Activated T-helper 1 cell treated with anti-CD3 and anti-CD28 coated beads, Interleukin-12 subunit alpha, Interleukin-12 subunit beta, Interleukin-2, Interleukin-4 antibody, amounts not matched to agents 30 ng/mL and 10 ng/mL and 1 ng/mL, durations not matched to agents 14 hours and 24 hours and 36 hours (primary cell): Measurements from ENCODE around the gene UPK1A. TPM values are rescaled to one million over a fixed set of nuclear protein-coding genes. Genes with fewer than 3 reads are reported as not detected.
"Not testable (repeated sequence)": the region's sequence is repeated elsewhere in the genome, so short reads cannot be mapped to it uniquely, and the experiment has no call there.

Experiments used
- DNase-seq: peaks from one replicate; pipeline ENCODE4 v3.0.0; 2021; ENCODE audit warnings: low spot score
- H3K27ac Mint-ChIP-seq: one replicate; pipeline ENCODE4 v1.8.0; 2021; ENCODE audit warnings: mild to moderate bottlenecking, mixed read lengths
- H3K27me3 Mint-ChIP-seq: one replicate; pipeline ENCODE4 v1.8.0; 2022; ENCODE audit warnings: mild to moderate bottlenecking, moderate library complexity, mixed read lengths; ENCODE audit not compliant: insufficient read depth
- H3K36me3 Mint-ChIP-seq: one replicate; pipeline ENCODE4 v1.8.0; 2021; ENCODE audit warnings: low read depth, mixed read lengths
- H3K4me1 Mint-ChIP-seq: one replicate; pipeline ENCODE4 v1.8.0; 2021; ENCODE audit warnings: low read depth, mixed read lengths
- H3K4me3 Mint-ChIP-seq: one replicate; pipeline ENCODE4 v1.8.0; 2021; ENCODE audit warnings: mild to moderate bottlenecking, moderate library complexity, mixed read lengths
- H3K9me3 Mint-ChIP-seq: one replicate; pipeline ENCODE4 v1.8.0; 2021; ENCODE audit warnings: mixed read lengths
- intact Hi-C: fragments of 100-400 bp; cut with micrococcal nuclease; formaldehyde crosslinking; loops from one replicate; pipeline ENCODE4 v1.15.1; 2024
- total RNA-seq: library from RNA; stranded (reverse); gene quantifications from 2 replicates; pipeline ENCODE4 v1.2.3, GENCODE V29; 2022

Gene UPK1A
- total RNA-seq, 1 donor from 2014 or later, result 0.41 TPM

DNA sequence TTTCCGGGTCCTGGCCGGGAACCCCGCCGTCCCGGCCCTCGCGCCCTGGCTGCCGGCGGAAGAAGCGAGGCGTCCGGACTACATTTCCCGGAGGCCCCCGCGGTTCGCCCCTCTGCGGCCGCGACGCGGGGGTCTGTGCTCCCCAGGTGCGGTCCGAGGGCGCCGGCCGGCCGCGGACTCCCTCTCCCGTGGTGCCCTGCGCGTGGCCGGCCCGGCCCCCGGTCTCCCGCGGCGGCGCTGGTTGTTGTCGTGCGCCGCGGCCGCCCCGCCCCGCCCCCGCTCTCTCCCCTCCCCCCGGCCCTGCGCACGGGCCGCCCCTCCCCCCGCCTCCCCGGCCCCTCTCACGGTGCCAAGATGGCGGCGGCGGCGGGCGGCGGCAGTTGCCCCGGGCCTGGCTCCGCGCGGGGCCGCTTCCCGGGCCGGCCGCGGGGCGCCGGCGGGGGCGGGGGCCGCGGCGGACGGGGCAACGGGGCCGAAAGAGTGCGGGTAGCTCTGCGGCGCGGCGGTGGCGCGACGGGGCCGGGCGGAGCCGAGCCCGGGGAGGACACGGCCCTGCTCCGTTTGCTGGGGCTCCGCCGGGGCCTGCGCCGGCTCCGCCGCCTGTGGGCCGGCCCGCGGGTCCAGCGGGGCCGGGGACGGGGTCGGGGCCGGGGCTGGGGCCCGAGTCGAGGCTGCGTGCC lies 51.5 kb downstream of the UPK1A start, which contains the start of gene KMT2B:
Gene KMT2B, plus strand, starts transcription at position 339 of the 680 bp plus-strand sequence. Its CDS starts 16 bp downstream, at position 355.
- Mint-ChIP-seq H3K27ac (peak within 1 kb of the TSS; percentile 98), H3K4me1 (peaks cover 42% of the 10 kb centered on the region), H3K27me3 (no peaks in the 10 kb centered on the region), H3K36me3 (peaks cover 47% of the 10 kb centered on the region), H3K4me3 (peak within 1 kb of the TSS; percentile 99), H3K9me3 (no peaks in the 10 kb centered on the region)
- DNase-seq, result no peak
- intact Hi-C loops, result loop anchor here (1.0 to 5.0 kb wide), 15 partner anchors 16 to 397 kb away; partner anchors contain the start of genes ALKBH6, ARHGAP33, COX6B1 and NFKBID

DNA sequence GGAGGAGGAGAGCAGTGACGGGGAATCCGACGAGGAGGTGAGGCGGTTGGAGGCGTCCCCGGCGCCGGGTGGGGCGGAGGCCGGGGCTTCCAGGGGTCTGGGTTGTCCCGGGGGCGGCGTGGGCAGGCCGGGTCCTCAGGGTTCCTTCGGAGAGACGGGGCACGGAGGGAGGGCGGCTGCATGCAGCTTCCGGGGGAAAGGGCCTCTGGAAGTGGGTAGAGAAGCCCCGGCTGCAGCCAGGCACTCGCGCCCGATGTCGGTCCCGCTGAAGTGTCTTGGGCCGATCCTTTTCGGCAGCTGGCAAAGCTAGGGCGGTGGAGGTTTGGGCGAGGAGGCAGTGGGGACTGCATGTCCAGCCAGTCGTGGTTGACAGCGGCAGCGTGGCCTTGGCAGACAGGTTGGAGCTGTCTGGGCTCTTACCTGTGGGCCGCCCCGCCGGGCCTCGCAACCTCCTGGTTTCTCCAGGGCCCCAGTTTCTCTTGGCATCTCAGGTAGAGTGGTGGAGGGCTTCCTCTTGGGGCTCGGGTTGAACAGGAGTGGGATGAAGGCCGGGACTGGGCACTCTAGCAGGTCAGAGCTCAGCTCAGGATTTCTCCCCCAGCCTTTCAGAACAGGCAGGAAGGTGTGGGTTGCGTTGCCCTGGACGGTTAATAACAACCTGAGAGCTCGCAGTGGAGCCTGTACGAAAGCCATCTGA lies 52.2 kb downstream of the UPK1A start:
- Mint-ChIP-seq H3K9me3 (no peaks in the 10 kb centered on the region), H3K27ac (peak overlapping the region; percentile 93), H3K36me3 (peaks cover 49% of the 10 kb centered on the region), H3K4me3 (peak overlapping the region; percentile 95), H3K27me3 (no peaks in the 10 kb centered on the region), H3K4me1 (peaks cover 37% of the 10 kb centered on the region)
- peak; percentile 47 for DNase-seq
- intact Hi-C loops, result loop anchor here (5.0 kb wide), 2 partner anchors 171 to 294 kb away; partner anchors contain the start of genes ALKBH6 and TMEM147

DNA sequence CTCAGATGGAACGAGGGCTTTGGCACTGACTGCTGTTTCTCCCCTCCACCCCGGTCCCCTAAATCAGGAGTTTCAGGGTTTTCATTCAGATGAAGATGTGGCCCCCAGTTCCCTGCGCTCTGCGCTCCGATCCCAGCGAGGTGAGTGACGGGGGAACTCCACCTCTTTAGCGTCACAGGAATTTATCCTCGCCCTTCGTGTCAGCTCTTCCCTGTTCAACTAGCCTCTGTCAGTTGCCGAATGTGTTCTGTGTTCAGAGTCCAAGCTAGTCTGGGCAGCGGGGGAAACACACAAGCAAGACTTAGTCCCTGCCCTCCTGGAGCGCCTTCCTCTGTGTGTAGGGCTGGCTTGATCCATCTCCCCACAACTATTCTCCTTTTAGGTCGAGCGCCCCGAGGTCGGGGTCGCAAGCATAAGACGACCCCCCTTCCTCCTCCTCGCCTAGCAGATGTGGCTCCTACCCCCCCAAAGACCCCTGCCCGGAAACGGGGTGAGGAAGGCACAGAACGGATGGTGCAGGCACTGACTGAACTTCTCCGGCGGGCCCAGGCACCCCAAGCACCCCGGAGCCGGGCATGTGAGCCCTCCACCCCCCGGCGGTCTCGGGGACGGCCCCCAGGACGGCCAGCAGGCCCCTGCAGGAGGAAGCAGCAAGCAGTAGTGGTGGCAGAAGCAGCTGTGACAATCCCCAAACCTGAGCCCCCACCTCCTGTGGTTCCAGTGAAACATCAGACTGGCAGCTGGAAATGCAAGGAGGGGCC lies 53.3 kb downstream of the UPK1A start:
- peaks cover 46% of the 10 kb centered on the region for H3K36me3 Mint-ChIP-seq
- H3K4me3 Mint-ChIP-seq, result peak overlapping the region; percentile 95
- intact Hi-C loops, result loop anchor here (5.0 kb wide), 2 partner anchors 172 to 293 kb away; partner anchors contain the start of genes ALKBH6 and TMEM147
- H3K4me1 Mint-ChIP-seq, result peaks cover 26% of the 10 kb centered on the region
- H3K9me3 Mint-ChIP-seq, result no peaks in the 10 kb centered on the region
- peak overlapping the region; percentile 93 for H3K27ac Mint-ChIP-seq
- no peak for DNase-seq
- no peaks in the 10 kb centered on the region for H3K27me3 Mint-ChIP-seq

DNA sequence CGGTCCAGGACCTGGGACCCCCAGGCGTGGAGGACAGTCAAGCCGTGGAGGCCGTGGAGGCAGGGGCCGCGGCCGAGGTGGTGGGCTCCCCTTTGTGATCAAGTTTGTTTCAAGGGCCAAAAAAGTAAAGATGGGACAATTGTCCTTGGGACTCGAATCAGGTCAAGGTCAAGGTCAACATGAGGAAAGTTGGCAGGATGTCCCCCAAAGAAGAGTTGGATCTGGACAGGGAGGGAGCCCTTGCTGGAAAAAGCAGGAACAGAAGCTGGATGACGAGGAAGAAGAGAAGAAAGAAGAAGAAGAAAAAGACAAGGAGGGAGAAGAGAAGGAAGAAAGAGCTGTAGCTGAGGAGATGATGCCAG lies 53.8 kb downstream of the UPK1A start:
- Mint-ChIP-seq H3K27me3 (no peaks in the 10 kb centered on the region), H3K4me3 (peak overlapping the region; percentile 28), H3K4me1 (peaks cover 22% of the 10 kb centered on the region), H3K27ac (peak overlapping the region; percentile 21), H3K36me3 (peaks cover 47% of the 10 kb centered on the region), H3K9me3 (no peaks in the 10 kb centered on the region)
- intact Hi-C loops, result no loop called here
- no peak for DNase-seq

DNA sequence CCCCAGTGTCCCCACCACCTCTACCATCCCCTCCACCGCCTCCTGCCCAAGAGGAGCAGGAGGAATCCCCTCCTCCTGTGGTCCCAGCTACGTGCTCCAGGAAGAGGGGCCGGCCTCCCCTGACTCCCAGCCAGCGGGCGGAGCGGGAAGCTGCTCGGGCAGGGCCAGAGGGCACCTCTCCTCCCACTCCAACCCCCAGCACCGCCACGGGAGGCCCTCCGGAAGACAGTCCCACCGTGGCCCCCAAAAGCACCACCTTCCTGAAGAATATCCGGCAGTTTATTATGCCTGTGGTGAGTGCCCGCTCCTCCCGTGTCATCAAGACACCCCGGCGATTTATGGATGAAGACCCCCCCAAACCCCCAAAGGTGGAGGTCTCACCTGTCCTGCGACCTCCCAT lies 54.3 kb downstream of the UPK1A start:
- H3K36me3 Mint-ChIP-seq, result peaks cover 51% of the 10 kb centered on the region

DNA sequence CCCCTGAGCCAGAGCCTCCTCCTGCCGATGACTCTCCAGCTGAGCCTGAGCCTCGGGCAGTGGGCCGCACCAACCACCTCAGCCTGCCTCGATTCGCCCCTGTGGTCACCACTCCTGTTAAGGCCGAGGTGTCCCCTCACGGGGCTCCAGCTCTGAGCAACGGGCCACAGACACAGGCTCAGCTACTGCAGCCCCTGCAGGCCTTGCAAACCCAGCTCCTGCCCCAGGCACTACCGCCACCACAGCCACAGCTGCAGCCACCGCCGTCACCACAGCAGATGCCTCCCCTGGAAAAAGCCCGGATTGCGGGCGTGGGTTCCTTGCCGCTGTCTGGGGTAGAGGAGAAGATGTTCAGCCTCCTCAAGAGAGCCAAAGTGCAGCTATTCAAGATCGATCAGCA lies 55.1 kb downstream of the UPK1A start:
- intact Hi-C loops, result no loop called here
- DNase-seq, result no peak
- Mint-ChIP-seq H3K27ac (no peak overlapping the region), H3K9me3 (no peaks in the 10 kb centered on the region), H3K27me3 (no peaks in the 10 kb centered on the region), H3K4me3 (no peak overlapping the region), H3K4me1 (peaks cover 20% of the 10 kb centered on the region), H3K36me3 (peaks cover 55% of the 10 kb centered on the region)

More for the DNA sequence above, 54.3 kb downstream of the UPK1A start:
- intact Hi-C loops, result no loop called here
- DNase-seq, result no peak
- peaks cover 22% of the 10 kb centered on the region for H3K4me1 Mint-ChIP-seq
- H3K27ac Mint-ChIP-seq, result peak overlapping the region; percentile 29
- no peaks in the 10 kb centered on the region for H3K9me3 Mint-ChIP-seq
- no peak overlapping the region for H3K4me3 Mint-ChIP-seq
- no peaks in the 10 kb centered on the region for H3K27me3 Mint-ChIP-seq

DNA sequence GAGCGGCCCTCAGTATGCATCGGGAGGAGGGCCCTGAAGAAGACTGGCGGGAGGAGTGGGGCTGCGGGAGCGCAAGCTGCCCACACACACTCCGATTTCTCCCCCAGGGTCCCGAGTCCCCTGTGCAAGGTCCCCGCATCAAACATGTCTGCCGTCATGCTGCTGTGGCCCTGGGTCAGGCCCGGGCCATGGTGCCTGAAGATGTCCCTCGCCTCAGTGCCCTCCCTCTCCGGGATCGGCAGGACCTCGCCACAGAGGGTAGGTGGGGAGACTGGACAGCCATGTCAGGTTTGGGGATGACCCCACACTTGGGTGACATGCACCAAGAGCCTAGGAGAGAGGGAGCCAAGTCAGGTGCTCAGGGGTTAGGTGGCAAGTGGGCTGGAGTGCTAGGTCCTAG lies 56.1 kb downstream of the UPK1A start:
- H3K27me3 Mint-ChIP-seq, result no peaks in the 10 kb centered on the region
- no peaks in the 10 kb centered on the region for H3K9me3 Mint-ChIP-seq
- H3K4me1 Mint-ChIP-seq, result peaks cover 16% of the 10 kb centered on the region
- H3K27ac Mint-ChIP-seq, result no peak overlapping the region
- H3K4me3 Mint-ChIP-seq, result no peak overlapping the region
- intact Hi-C loops, result no loop called here
- no peak for DNase-seq
- peaks cover 57% of the 10 kb centered on the region for H3K36me3 Mint-ChIP-seq

DNA sequence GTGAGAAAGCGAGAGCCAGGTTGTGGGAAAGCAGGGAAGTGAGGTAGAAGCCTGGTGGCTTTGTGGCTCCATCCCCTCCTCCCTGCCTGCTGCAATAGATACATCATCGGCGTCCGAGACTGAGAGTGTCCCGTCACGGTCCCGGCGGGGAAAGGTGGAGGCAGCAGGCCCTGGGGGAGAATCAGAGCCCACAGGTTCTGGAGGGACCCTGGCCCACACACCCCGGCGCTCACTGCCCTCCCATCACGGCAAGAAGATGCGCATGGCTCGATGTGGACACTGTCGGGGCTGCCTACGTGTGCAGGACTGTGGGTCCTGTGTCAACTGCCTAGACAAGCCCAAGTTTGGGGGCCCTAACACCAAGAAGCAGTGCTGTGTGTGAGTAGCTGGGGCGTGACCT lies 56.6 kb downstream of the UPK1A start:
- H3K9me3 Mint-ChIP-seq, result no peaks in the 10 kb centered on the region
- H3K27ac Mint-ChIP-seq, result no peak overlapping the region
- H3K4me1 Mint-ChIP-seq, result peaks cover 16% of the 10 kb centered on the region
- peaks cover 58% of the 10 kb centered on the region for H3K36me3 Mint-ChIP-seq
- intact Hi-C loops, result no loop called here
- no peak for DNase-seq
- H3K27me3 Mint-ChIP-seq, result no peaks in the 10 kb centered on the region
- no peak overlapping the region for H3K4me3 Mint-ChIP-seq

DNA sequence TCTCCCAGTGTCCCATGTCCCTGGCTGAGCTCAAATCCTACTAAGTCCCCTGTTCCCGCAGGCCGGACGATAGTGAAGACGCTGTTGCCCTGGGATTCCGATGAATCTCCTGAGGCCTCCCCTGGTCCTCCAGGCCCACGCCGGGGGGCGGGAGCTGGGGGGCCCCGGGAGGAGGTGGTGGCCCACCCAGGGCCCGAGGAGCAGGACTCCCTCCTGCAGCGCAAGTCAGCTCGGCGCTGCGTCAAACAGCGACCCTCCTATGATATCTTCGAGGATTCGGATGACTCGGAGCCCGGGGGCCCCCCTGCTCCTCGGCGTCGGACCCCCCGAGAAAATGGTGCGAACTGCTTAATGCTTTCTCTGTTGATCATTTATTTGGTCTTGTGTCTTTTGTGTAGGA lies 57.4 kb downstream of the UPK1A start:
- Mint-ChIP-seq H3K9me3 (no peaks in the 10 kb centered on the region), H3K4me3 (no peak overlapping the region), H3K27me3 (no peaks in the 10 kb centered on the region), H3K36me3 (peaks cover 65% of the 10 kb centered on the region), H3K4me1 (peaks cover 15% of the 10 kb centered on the region), H3K27ac (no peak overlapping the region)
- DNase-seq, result no peak
- intact Hi-C loops, result no loop called here

DNA sequence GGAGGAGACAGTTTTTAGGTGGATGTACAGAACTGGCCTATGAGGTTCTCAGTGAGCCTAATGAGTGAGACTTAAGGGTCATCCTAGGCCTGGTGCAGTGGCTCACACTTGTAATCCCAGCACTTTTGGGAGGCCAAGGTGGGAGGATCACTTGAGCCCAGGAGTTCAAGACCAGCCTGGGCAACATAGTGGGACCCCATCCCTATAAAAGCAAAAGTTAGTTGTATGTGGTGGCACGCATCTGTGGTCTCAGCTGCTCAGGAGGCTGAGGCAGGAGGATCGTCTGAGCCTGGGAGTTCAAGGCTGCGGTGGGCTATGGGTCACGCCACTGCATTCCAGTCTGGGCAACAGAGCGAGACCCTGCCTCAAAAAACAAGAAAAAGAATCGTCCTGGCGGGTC lies 57.8 kb downstream of the UPK1A start:
- H3K9me3 Mint-ChIP-seq, H3K4me3 Mint-ChIP-seq, DNase-seq, intact Hi-C loops, H3K27me3 Mint-ChIP-seq, H3K27ac Mint-ChIP-seq: not testable (repeated sequence)
- Mint-ChIP-seq H3K4me1 (peaks cover 10% of the 10 kb centered on the region), H3K36me3 (peaks cover 68% of the 10 kb centered on the region)

DNA sequence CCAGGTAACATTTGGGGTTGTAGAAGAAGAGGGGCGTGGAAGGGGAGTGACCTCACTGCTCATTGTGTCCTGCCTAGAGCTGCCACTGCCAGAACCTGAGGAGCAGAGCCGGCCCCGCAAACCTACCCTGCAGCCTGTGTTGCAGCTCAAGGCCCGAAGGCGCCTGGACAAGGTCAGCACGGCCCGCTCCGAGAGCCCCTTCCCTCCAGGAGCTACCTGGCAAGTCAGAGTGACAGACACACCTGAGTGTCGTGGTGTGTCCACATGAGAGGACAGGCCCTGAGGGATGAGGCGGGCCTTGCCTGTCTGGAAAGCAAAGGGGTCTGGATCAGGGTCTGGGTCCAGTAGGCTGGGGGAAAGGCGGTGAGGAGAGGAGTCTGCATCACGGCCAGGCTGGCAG lies 58.2 kb downstream of the UPK1A start:
- no peak overlapping the region for H3K4me3 Mint-ChIP-seq
- H3K9me3 Mint-ChIP-seq, result no peaks in the 10 kb centered on the region
- H3K27me3 Mint-ChIP-seq, result no peaks in the 10 kb centered on the region
- intact Hi-C loops, result no loop called here
- no peak overlapping the region for H3K27ac Mint-ChIP-seq
- peaks cover 69% of the 10 kb centered on the region for H3K36me3 Mint-ChIP-seq
- DNase-seq, result no peak
- peaks cover 6% of the 10 kb centered on the region for H3K4me1 Mint-ChIP-seq

DNA sequence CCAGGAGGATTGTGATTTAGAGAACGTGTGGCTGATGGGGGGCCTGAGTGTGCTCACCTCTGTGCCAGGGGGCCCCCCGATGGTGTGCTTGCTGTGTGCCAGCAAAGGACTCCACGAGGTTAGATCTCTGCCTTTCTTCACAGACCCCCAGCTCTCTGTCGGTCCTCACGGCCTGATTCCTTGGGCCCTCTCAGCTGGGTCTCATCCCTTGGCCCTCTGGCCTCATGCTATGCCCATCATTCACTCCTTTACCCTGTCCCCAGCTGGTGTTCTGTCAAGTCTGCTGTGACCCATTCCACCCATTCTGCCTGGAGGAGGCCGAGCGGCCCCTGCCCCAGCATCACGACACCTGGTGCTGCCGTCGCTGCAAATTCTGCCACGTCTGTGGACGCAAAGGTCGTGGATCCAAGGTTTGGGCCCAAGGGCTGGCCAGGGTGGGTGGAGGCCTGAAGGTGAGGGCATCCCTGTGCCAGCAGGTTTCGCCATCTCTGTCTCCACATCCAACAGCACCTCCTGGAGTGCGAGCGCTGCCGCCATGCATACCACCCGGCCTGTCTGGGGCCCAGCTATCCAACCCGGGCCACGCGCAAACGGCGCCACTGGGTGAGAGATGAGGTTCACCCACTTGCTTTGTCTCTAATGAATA lies 59.0 kb downstream of the UPK1A start:
- Mint-ChIP-seq H3K27ac (no peak overlapping the region), H3K27me3 (no peaks in the 10 kb centered on the region), H3K4me1 (peaks cover under 1% of the 10 kb centered on the region), H3K9me3 (no peaks in the 10 kb centered on the region), H3K4me3 (no peak overlapping the region), H3K36me3 (peaks cover 70% of the 10 kb centered on the region)
- no peak for DNase-seq
- intact Hi-C loops, result no loop called here
